OCI-LY7 (cell line): Measurements from ENCODE around the gene MFSD2A. TPM values are rescaled to one million over a fixed set of nuclear protein-coding genes. Genes with fewer than 3 reads are reported as not detected.

Experiments used
- BruUV-seq: library from RNA; stranded (reverse); fragments of 400-500 nt; replicated peaks from 2 replicates; lab custom pipeline; 2021; lab: Mats Ljungman, UMichigan
- CTCF ChIA-PET: fragments of 300-600 bp; sonication (Branson Sonifier 250); formaldehyde crosslinking; loops from one replicate; lab custom pipeline; 2022; ENCODE audit warnings: antibody characterized with exemption; ENCODE audit not compliant: unreplicated experiment; lab: Charles Lee
- POLR2A ChIA-PET: fragments of 300-600 bp; sonication (Branson Sonifier 250); formaldehyde crosslinking; loops from one replicate; lab custom pipeline; 2022; ENCODE audit warnings: antibody characterized with exemption; lab: Charles Lee
- DNase-seq: peaks from one replicate; pipeline ENCODE4 v3.0.0-alpha.2; 2015; ENCODE audit warnings: low spot score
- H2AFZ ChIP-seq: fragments of 200-600 bp; sonication (generic), shearing (Covaris generic); 2 replicates; pipeline ENCODE4 v1.6.1; 2014; ENCODE audit warnings: mild to moderate bottlenecking, antibody characterized with exemption, low read length, moderate library complexity
- H3K27ac ChIP-seq: fragments of 200-600 bp; sonication (generic); 2 replicates; pipeline ENCODE4 v1.5.1; 2014; ENCODE audit warnings: mixed run types, low read depth, mild to moderate bottlenecking, moderate library complexity, low read length, inconsistent platforms; ENCODE audit not compliant: poor library complexity, severe bottlenecking
- H3K36me3 ChIP-seq: fragments of 200-600 bp; sonication (generic); 2 replicates; pipeline ENCODE4 v1.6.1; 2014; ENCODE audit warnings: mild to moderate bottlenecking, antibody characterized with exemption, low read length, moderate library complexity, mixed read lengths; ENCODE audit not compliant: insufficient read depth
- H3K4me1 ChIP-seq: fragments of 200-600 bp; sonication (generic); 2 replicates; pipeline ENCODE4 v1.5.1; 2014; ENCODE audit warnings: mild to moderate bottlenecking, low read length; ENCODE audit not compliant: insufficient read depth, poor library complexity, severe bottlenecking
- H3K4me2 ChIP-seq: fragments of 200-600 bp; sonication (generic); 2 replicates; pipeline ENCODE4 v1.6.1; 2014; ENCODE audit warnings: mild to moderate bottlenecking, low read length
- H3K4me3 ChIP-seq: fragments of 200-600 bp; sonication (generic); 2 replicates; pipeline ENCODE4 v1.5.1; 2014; ENCODE audit warnings: mild to moderate bottlenecking, low read depth, low read length; ENCODE audit not compliant: poor library complexity, severe bottlenecking
- H3K79me2 ChIP-seq: fragments of 200-600 bp; sonication (generic); 2 replicates; pipeline ENCODE4 v1.6.1; 2016; ENCODE audit warnings: low read depth, mild to moderate bottlenecking, low read length, moderate library complexity, mixed read lengths; ENCODE audit not compliant: insufficient read depth
- H3K9me2 ChIP-seq: fragments of 200-600 bp; sonication (generic); 2 replicates; pipeline ENCODE4 v1.6.1; 2016; ENCODE audit warnings: mild to moderate bottlenecking, low read length, mixed read lengths; ENCODE audit not compliant: insufficient read depth
- H3K9me3 ChIP-seq: fragments of 200-600 bp; sonication (generic); 2 replicates; pipeline ENCODE4 v1.6.1; 2014; ENCODE audit warnings: mild to moderate bottlenecking, mixed run types, low read length, mixed read lengths
- H4K20me1 ChIP-seq: fragments of 200-600 bp; sonication (generic); 2 replicates; pipeline ENCODE4 v1.6.1; 2014; ENCODE audit warnings: mild to moderate bottlenecking, antibody characterized with exemption, low read length, moderate library complexity, mixed read lengths; ENCODE audit not compliant: insufficient read depth
- CTCF ChIP-seq: fragments of 200-600 bp; sonication (generic); conservative IDR thresholded peaks from 2 replicates; pipeline ENCODE4 v1.5.1; 2014; ENCODE audit warnings: mild to moderate bottlenecking, antibody characterized with exemption, low read length, moderate library complexity, mixed read lengths
- EZH2phosphoT487 ChIP-seq: fragments of 200-600 bp; sonication (generic); IDR thresholded peaks from 2 replicates; pipeline ENCODE4 v1.6.1; 2018; ENCODE audit warnings: low read depth, borderline replicate concordance, mild to moderate bottlenecking, mixed run types, antibody characterized with exemption, low read length, moderate library complexity, mixed read lengths
- intact Hi-C: fragments of 100-400 bp; cut with micrococcal nuclease; formaldehyde crosslinking; loops from one replicate; pipeline ENCODE4 v1.10.0; 2022; ENCODE audit not compliant: unreplicated experiment
- small RNA-seq: library from RNA; depleted of rRNA; stranded (forward); fragments of <200 nt; gene quantifications from one replicate; pipeline ENCODE3, GENCODE V24; 2014
- total RNA-seq, 2 experiments: library from RNA; depleted of rRNA in 1 of 2; stranded (reverse); fragments of >200 nt in 1 of 2; shearing (Covaris generic) in 1 of 2; gene quantifications; 2 replicates each; pipeline ENCODE4 v1.2.3, GENCODE V29; 2014 to 2022

The MFSD2A gene
- total RNA-seq, 2 experiments from 2014 or later = 9.9 to 13.4 TPM

GRCh38 chr1:40017951-40018575 lies 63.1 kb downstream of the MFSD2A start:
- Histone ChIP-seq H3K4me2 (no peak overlapping the region), H3K4me1 (no peaks in the 10 kb centered on the region), H3K36me3 (no peaks in the 10 kb centered on the region), H3K79me2 (no peaks in the 10 kb centered on the region), H3K9me2 (no peaks in the 10 kb centered on the region), H4K20me1 (no peaks in the 10 kb centered on the region), H2AFZ (no peak overlapping the region), H3K9me3 (peaks cover under 1% of the 10 kb centered on the region; the same call in 1 of the 2 replicates), H3K4me3 (no peak overlapping the region), H3K27ac (no peak overlapping the region)
- CTCF ChIA-PET = no interaction called here
- BruUV-seq = no TSS peak
- POLR2A ChIA-PET = interaction anchor here (0.6 kb wide), 1 partner anchor 57 kb away, joined by 3 read pairs; no protein-coding TSS in a partner anchor
- TF ChIP-seq CTCF (0 out of 2 replicates have a peak, but pooled peaks have one; percentile 25), EZH2phosphoT487 (no peak)
- no peak for DNase-seq
- intact Hi-C loops = no loop called here

Small RNA genes lying within 50 kb of the gene (small RNA-seq; reads per million reads assigned to genes)
- not detected for gene RF00019

Other genes with a start within 250 kb of the MFSD2A start
- gene PPIE, start 216.3 kb upstream of the MFSD2A start, total RNA-seq (2014; rRNA removed; shearing (Covaris generic)) = 53.6 and 54.5 TPM in 2 replicates
- 64.8 and 71.9 TPM in 2 replicates for gene PPIE, start 216.3 kb upstream of the MFSD2A start, total RNA-seq (2022)
- 0.10 and 0.79 TPM in 2 replicates for gene OXCT2, start 183.8 kb upstream of the MFSD2A start, total RNA-seq (2014; rRNA removed; shearing (Covaris generic))
- gene OXCT2, start 183.8 kb upstream of the MFSD2A start, total RNA-seq (2022) = 0.17 TPM in 1 of 2 replicates, not detected in the other
- 0.05 TPM in 1 of 2 replicates, not detected in the other for gene BMP8B, start 166.3 kb upstream of the MFSD2A start, total RNA-seq (2014; rRNA removed; shearing (Covaris generic))
- gene BMP8B, start 166.3 kb upstream of the MFSD2A start, total RNA-seq (2022) = 0.24 and 0.34 TPM in 2 replicates
- 24.8 and 29.6 TPM in 2 replicates for gene TRIT1, start 71.6 kb upstream of the MFSD2A start, total RNA-seq (2014; rRNA removed; shearing (Covaris generic))
- gene TRIT1, start 71.6 kb upstream of the MFSD2A start, total RNA-seq (2022) = 22.6 and 22.9 TPM in 2 replicates
- 0.41 and 1.6 TPM in 2 replicates for gene MYCL, start 53.2 kb upstream of the MFSD2A start, total RNA-seq (2014; rRNA removed; shearing (Covaris generic))
- gene MYCL, start 53.2 kb upstream of the MFSD2A start, total RNA-seq (2022) = 1.0 and 1.3 TPM in 2 replicates
- gene CAP1, start 85.6 kb downstream of the MFSD2A start, total RNA-seq (2014; rRNA removed; shearing (Covaris generic)) = 184 and 193 TPM in 2 replicates
- gene CAP1, start 85.6 kb downstream of the MFSD2A start, total RNA-seq (2022) = 276 and 296 TPM in 2 replicates
- gene PPT1, start 142.1 kb downstream of the MFSD2A start, total RNA-seq (2014; rRNA removed; shearing (Covaris generic)) = 49.7 and 55.9 TPM in 2 replicates
- gene PPT1, start 142.1 kb downstream of the MFSD2A start, total RNA-seq (2022) = 66.5 and 75.4 TPM in 2 replicates
- 14.8 and 16.9 TPM in 2 replicates for gene RLF, start 206.2 kb downstream of the MFSD2A start, total RNA-seq (2014; rRNA removed; shearing (Covaris generic))
- 18.6 and 22.5 TPM in 2 replicates for gene RLF, start 206.2 kb downstream of the MFSD2A start, total RNA-seq (2022)